Activated effector memory CD4-positive, alpha-beta T cell treated with Interleukin-2 at 50 U/mL for 16 hours (primary cell): ENCODE data around the gene RAB1B.

Experiments
- DNase-seq: peaks from one replicate; pipeline ENCODE4 v3.0.0-alpha.2; 2020

Gene RAB1B

DNA sequence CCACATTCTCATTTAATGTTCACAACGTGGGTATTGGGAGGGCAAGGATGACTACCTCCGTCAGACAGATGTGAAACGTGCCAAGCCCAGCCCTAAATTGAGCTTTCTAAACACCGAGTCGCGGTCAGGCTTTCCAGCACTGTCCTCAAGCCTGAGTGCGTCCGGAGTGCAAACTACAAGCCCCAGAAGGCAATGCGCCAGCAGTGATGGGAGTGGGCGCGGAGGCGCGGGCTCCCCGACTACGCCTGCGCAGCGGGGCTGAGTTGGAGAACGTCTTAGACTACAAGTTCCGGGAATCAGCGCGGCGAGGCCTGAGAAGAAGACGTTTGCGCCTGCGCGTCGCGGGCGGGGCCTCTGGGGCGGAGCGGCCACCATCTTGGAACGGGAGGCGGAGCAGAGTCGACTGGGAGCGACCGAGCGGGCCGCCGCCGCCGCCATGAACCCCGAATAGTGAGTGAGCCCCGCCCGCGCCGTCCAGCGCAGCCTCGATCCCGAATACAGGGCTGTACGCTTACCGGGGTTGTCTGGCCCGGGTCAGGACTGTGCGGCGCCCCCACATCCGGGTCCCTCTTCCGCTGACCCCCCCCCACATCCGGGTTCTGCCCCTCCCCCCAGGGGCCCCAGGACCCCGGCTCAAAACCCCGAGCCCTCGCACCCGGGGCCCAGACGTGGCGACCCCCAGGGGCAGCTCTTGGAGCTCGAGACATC lies at the start of gene RAB1B:
Gene RAB1B, plus strand, starts transcription at position 396 of the 708 bp plus-strand sequence. Its CDS starts 41 bp downstream, at position 437.
- DNase-seq: peak; percentile 99

DNA sequence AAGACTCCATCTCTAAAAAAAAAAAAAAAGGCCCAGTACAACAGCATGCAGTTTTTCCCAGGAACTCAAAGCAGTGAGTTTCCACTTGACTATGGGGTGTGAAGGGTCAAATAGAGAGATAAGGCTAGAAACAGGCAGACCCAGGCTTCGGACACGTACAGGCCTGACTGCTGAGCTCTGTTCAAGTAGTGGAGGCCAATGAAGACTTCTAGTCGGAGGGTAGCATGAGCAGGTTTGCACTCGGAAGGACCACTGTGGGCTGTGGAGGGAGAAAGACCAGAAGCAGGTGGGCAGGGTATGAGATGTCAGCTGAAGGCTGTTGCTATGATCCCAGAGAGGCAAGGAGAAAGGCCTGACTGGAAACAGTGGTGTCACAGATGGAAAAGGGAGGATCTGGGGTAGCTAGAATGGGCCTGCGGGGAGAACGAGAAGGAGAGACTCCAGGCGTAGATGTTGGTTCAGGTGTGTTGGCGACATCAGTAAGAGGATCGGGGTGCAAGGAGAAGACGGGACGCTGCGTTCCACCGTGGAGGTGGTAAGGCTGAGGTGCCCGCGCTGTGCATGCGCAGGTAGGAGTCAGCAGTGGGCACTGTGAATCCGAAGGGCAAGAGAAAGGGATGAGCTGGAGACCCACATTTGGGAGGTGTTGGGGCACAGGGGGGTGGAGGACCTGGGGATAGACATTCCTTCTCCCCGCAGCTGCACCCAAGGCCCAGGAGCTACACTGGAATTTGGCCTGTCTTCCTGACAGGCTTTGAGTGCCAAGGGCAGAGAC lies 49.4 kb upstream of the RAB1B start:
- DNase-seq: no peak

DNA sequence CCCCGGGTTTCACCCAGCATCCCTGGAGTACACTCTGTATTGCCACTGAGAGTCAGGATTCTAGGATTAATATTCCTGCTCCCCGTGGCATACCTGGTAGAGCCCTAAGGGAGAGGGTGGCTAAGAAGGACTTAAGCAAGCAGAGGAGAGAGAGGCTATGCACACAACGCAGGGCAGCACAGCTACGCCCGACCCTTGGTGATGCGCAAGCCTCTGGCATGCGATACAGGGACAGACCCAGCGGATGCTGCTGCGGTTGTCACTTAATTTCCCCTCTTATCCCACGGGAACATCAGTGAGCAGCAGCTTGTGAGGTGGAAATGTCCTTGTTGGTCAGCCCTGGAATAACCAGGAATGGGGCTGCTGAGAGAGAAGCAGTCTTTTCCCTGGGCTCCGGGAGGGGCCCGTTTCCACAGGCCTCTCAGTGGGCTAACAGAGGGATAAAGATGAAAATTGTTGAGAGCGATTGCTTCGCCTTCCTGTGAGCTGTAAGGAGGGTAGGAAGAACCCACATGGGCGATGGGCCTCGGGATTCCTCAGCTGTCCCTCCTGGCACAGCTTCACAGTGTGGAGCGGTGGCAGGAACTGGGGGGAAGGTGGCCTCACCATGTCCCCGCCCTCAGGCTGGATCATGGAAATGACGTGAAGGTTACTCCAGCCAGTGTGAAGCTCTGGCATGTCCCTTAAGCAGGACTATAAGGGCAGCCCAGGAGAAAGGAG lies 48.4 kb upstream of the RAB1B start:
- DNase-seq: no peak

DNA sequence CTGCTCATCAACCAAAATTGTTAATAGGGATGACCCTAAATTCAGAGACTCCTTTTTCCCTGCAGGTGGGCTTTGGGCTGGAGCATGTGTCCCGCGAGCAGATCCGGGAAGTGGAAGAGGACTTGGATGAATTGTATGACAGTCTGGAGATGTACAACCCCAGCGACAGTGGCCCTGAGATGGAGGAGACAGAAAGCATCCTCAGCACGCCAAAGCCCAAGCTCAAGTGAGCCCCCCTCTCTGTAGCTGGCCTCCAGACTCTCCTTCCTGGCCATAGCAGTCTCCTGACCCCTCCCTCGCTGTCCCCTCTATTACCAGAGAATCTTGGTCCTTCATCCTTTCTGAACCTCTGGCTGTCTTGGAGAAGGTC lies 47.9 kb upstream of the RAB1B start:
- no peak for DNase-seq

DNA sequence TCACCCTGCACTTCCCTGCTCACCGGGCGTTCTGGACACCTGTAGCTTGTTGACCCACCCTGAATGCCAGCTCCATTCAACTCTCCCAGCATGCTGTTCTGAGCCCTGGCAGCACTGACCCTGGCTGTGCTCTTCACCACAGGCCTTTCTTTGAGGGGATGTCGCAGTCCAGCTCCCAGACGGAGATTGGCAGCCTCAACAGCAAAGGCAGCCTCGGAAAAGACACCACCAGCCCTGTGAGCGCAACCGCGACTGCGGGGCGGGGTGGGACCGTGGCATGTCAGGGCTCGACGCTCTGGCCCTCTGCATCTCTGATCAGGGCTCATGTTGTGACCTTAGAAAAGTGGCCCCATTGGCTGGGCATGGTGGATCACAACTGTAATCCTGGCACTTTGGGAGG lies 47.4 kb upstream of the RAB1B start:
- no peak for DNase-seq

DNA sequence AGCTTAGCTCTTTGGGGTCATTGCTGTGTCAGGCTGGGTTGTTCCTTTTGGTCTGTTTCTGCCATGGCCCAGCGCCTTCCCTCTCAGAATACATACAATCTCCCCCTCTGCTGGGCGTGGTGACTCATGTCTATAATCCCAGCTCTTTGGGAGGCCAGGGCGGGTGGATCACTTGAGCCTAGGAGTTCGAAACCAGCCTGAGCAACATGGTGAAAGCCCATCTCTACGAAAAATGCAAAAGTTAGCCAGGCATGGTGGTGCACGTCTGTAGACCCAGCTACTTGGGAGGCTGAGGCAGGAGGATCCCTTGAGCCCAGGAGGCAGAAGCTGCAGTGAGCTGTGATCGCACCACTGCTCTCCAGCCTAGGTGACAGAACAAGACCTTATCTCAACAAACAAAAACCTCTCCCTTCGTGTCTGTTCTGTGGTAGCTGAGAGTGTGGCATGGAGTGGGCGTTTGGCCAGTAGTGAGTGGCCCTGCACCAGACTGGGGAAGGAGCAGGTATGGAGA lies 46.7 kb upstream of the RAB1B start:
- DNase-seq: no peak

DNA sequence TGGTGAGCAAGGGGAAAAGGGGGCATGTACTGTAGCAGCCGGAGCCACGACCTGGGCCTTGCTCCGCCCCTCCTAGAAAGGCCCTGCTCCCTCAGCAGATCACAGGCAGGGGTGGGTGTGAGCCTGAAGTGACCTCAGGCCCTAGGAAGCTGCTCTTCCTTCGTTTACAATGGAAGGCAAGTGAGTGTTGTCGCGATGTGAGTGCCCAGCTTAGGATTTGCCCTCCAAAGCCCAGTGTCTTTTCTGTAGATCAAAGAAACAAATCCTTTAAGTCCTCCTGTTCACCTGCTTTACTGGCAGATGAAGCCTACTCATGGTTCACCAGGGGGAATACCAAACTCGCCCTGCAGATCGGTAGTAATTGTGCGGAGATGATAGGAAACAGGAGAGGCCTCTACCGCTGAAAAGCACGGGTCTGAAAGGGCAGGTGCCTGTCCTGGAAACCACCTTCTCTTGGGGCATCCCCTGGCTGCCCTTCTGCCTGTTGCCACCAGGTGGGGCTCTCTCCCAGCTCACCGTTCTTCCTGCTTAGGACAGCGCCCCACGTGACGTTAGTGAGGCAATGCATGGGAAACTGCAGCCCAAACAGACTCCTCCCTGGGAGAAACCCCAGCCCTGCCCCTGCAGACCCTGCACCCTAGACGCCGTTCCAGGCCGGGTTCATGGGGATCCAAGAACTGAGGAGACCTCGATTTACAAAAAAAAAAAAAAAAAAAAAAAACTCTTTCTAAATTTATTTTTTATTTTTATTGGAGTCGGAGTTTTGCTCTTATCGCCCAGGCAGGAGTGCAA lies 45.9 kb upstream of the RAB1B start:
- DNase-seq: peak; percentile 86

DNA sequence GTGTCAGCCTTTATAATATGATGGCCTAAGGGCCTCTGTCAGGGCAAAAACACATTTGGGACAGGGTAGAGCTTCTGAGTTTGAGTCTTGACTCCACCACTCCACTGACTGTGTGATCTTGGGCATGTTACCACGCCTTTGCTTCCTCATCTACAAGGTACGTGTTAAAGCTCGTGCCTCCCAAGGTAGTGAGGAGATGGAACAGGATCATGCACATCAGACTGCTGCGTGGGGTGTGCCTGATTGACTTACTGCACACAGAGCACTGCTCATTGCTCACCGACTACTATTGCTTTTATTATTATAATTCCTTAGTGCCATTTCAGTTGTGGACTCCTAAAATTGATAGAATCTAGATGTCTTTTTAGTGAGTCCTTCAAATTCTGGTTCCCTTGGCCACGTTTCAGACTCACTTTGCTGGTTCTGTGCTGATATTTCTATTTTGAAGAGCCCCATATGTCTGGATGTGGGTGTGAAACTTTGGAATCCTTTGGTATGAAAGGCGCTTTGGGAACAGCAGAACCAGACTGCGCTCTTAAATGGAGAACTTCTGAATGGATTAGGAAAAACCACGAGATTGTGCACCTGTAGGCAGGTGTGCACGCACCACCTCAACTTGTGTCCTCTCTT lies 44.1 kb upstream of the RAB1B start:
- DNase-seq: no peak

DNA sequence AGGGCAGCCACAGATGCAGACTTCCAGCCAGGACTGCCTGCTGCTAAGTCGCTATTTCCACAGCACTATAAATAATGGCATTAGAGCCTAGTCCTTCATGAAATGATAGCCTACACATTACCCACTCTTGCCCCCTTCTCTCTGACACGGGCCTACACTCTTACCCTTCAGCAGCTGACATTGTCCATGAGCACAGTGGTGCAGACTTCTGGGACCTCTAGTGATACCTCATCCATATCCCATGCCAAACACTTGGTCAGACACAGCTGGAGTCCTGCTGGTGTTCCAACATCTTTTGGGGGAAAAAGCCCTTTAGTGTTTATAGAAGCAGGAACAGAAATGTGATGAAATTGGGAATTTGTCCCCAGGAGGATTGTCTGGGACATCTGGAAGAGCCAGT lies 43.4 kb upstream of the RAB1B start:
- no peak for DNase-seq

DNA sequence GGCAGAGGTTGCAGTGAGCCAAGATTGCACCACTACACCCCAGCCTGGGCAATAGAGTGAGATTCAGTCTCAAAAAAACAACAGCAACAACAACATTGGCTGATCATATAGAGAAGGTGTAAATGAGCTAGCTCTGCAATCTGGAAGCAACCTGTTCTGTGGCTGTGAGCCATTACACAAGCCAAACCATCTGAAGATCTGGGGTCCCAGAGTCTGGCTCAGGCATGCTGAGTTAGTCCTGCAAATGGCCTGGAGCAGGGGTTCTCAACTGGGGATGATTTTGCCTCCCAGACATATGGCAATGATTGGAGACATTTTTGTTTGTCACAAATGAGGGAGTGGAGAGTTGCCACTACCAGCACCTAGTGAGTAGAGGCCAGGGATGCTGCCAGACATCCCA lies 42.3 kb upstream of the RAB1B start:
- no peak for DNase-seq

DNA sequence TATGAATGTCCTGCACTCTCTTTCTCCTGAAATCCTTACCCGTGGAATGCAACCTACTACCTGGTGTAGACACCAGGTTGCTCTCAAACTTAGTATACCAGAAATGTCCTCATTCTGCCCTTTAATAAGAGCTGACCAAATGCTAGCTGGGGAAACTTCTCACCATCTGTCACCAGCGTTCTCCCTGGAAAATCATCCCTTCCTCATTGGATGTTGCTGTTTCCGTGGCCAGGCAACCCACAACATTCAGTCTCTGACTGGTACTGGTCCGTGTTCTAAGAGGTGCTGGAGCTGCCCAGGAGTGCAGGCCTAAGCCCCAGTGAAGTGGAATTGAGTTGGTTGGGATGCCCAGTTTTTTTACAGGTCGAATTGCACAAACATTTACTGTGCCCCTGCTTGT lies 40.7 kb upstream of the RAB1B start:
- no peak for DNase-seq

DNA sequence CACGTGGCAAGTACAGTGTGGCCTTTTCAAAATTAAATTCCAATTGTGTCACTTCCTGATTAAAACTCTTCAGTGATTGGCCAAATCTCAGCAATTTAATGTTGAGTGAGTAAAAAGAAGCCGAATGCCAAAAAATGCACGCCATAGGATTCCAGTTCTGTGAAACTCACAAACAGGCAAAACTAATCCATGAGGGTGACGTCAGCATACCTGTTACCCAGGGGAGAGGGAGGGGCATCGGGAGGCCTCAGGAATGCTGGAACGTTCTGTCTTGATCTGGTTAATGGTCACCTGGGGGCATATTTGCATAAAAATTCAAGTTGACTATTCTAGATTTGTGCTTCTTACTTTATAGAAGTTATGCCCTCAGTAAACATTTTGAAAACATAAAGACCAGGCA lies 39.9 kb upstream of the RAB1B start:
- no peak for DNase-seq

DNA sequence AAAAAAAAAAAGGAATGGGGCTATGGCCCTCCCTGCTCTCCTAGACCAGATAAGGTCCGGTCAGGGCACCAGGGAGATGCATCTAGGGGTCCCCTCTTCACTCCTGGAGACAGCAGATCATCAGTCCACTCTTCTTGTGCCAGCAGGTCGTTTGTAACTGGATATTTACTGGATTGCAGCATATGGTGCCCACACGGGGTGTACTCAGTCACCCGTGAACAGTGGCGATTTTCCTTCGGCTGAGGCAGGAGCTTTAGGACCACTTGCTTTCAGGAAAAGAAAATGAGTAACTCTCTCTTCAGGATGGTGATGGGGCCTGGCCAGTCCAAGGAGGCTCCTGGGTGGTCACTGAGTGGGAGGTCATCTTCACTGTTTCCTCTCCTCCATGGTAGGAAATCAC lies 38.3 kb upstream of the RAB1B start:
- no peak for DNase-seq

DNA sequence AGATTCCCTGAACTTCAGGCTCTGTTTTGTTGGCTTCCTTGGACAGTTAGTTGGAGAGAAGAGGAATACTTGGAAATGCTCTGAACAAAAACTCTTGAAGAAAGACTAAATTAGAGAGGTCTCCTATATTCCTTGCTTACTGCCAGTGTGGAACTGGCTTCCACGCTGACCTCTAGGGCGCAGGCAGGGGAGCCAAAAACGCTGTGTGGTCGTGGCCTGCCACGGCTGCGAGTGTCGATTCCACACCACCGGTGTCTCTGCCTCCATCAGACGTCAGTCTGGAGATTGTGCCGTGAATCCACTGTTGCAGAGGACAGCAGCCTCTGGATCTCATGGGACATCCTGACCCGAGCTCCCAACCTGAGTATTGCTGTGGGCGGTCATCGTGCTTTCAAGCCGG lies 37.5 kb upstream of the RAB1B start:
- DNase-seq: no peak

DNA sequence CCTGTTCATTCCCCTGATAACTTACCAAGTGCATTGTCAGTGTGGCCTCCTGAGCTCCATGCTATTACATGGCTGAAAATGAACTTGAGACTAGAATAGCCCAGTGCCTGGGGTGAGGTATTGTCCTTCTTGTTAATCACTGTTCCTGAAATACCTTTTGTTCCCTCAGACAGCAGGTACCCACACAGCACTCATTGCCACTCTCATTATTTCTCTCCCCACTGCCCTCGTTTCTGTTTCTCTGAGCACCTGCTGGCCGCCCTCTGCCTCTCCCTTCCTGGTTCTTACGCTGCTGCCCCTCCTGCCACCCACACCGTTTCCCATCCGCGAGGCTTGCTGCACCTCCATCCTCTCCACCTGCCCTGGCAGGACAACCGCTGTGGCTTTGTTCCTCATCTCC lies 36.9 kb upstream of the RAB1B start:
- no peak for DNase-seq

DNA sequence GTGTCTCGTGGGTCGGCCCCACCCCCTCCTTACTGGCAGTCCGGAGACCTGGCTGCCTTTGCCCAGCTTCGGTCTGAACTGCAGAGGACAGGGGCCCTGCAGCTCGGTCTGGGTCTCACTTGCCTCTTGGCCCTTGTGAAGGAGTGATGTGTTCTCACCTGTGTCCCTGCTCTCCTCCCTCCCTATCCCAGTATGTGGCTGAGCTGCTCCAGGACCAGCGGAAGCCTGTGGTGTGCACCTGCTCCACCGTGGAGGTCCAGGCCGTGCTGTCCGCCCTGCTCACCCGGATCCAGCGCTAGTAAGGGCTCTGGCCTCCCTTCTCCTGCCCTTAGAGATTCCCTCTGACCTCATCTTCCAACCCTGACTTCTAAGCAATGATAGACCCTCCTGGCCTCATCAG lies 35.7 kb upstream of the RAB1B start:
- no peak for DNase-seq

DNA sequence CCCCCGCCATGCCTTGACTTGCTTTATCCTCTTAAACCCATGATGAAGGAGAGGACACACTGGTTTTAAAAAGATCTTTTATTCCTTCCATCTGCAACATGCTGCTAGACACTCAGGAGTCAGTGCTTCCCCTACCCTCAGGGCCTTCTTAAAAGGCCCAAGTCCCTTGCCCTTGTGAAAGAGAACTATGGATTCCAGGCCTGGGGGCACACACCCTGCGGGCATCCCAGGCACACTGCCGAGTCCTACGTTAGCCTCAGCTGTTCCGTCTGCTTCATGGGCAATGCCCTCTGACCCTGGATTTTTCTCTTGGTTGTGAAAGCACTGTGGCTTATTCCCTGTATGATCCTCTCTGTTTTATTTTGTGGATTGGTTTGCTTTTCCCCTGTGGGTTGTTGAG lies 35.1 kb upstream of the RAB1B start:
- no peak for DNase-seq

DNA sequence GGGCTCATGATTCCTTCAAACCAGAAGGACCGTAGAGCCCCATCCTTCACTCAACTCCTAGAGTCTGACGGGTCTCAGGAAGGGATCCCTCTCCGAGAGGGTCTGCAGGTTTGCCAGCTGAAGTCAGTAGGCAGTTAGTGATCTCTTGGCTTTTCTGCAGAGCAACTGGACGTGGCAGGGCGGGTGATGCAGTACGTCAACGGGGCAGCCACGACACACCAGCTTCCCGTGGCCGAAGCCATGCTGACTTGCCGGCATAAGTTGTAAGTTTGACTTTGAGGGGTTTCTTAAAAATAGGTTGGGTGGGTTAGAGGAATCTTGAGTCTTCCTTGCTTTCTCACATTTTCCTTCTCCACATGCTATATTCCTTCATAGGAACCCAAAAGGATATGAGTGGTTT lies 33.3 kb upstream of the RAB1B start:
- DNase-seq: no peak

DNA sequence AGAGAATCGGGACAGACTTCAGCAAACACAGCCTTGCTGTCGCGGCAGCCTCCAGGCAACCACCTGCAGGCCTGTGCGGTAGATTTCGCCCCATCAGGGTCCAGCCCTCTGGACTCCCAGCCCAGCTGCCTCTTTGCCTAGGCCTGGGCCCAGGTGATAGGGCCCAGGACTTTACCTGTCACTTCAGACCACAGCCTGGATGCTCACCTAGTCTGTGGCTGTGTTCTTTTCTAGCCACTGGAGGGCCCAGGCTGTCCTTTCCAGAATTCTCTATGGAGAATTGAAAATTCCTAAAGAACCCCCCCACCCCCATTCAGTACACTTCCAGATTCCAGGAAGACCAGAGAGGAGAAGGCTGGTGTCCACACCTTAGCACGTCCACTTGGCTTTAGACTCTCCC lies 30.6 kb upstream of the RAB1B start:
- DNase-seq: no peak

DNA sequence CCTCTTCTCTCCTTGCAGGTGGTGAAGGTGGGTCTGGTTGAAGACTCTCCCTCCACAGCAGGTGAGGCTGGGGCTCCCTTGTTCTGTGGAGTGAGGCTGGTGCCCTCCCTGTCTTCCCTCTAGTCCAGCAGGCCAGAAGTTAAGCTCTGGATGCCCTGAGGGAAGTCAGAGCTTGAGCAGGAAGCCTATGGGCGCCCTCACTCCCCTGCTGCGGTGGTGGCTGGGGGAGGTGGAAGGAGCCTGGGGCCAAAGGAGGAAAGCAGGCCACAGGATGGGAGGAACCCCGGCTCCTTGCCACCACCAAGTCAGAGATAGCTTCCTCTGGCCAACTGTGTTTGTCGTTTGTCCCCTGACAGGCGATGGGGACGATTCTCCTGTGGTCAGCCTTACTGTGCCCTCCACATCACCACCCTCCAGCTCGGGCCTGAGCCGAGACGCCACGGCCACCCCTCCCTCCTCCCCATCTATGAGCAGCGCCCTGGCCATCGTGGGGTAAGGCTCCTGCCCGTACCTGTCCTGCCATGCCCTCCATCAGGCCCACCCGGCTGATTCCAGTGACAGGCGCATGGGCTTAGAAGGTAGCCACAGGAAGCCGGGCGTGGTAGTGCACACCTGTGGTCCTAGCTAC lies 29.5 kb upstream of the RAB1B start:
- no peak for DNase-seq

DNA sequence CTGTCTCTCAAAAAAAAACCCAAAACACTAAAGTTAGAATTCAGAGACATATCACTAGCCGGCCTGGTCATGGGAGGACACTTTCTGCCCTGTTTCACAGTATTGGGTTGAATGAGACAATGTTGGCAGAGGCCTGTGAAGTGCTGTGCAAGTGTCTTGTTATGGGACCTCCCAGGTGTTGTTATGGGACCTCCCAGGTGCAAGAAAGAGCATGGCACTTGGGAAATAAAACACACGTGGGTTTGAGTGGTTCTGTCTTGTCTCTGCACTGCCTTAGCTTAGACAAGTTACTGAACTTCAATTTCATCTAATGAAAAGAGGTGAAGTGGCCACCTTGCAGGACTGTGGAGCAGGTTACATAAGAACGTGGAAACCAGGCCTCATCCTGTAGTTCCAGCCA lies 28.9 kb upstream of the RAB1B start:
- no peak for DNase-seq
